GM10248 (cell line): ENCODE measurements around the gene FBXO47.

Experiments
- CTCF ChIA-PET: fragments of 300-600 bp; sonication (Branson Sonifier 250); formaldehyde crosslinking; extraction: SDS; loops from one replicate; lab custom pipeline; 2021; ENCODE audit warnings: antibody characterized with exemption; lab: Yijun Ruan, JAX
- POLR2A ChIA-PET: fragments of 350-650 bp; sonication (Branson Sonifier 250); formaldehyde crosslinking; extraction: SDS; loops from one replicate; lab custom pipeline; 2020; ENCODE audit warnings: antibody characterized with exemption; lab: Yijun Ruan, JAX
- DNase-seq: peaks from one replicate; pipeline ENCODE4 v3.0.0; 2012; ENCODE audit errors: extremely low spot score
- CTCF ChIP-seq: IDR thresholded peaks from 2 replicates; pipeline ENCODE4 v1.5.1; 2012; ENCODE audit warnings: mild to moderate bottlenecking, low read depth; ENCODE audit errors: extremely low read depth, missing control alignments, control extremely low read depth

The FBXO47 gene

GRCh38 chr17:38888842-38889241 is 78.4 kb downstream of the FBXO47 start:
- no peak for TF ChIP-seq CTCF
- ChIA-PET POLR2A (interaction anchor here (0.7 to 1.1 kb wide), 2 partner anchors 10 to 19 kb away, joined by 3 to 4 read pairs; partner anchors contain the start of gene LASP1), CTCF (no interaction called here)
- DNase-seq, result no peak

GRCh38 chr17:38886643-38887010 is 80.6 kb downstream of the FBXO47 start:
- CTCF ChIA-PET, result interaction anchor here (1.2 to 2.3 kb wide), 2 partner anchors 12 to 267 kb away, joined by 3 to 9 read pairs; no protein-coding TSS in a partner anchor
- POLR2A ChIA-PET, result no interaction called here
- TF ChIP-seq CTCF, result no peak
- no peak for DNase-seq
